ENCODE results near the gene HNRNPAB.

DNA sequence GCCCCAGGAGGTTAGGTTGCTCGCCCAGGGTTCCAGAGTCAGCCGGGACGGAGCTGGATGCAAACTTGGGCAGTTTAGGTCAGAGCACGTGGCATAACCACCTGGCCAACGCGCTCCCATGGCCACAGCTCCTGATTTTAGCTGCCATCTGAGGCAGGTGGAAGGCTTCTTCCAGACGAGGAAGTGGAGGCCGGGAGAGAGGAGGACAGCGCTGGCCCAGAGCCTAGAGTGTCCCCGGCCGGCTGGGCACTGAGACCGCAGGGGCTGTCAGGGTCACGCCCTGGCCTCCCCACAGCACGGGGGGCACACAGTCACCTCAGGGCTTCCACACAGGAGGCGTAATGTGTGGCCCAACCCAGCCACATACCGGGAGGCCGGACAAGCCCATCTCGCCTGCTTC, 44.4 kb downstream of the HNRNPAB start:
- TF ChIP-seq EP300 (IDR thresholded peaks at IDR 0.05) (no peak), POLR2A (IDR thresholded peaks at IDR 0.05) (no peak), POLR2AphosphoS5 (IDR thresholded peaks at IDR 0.05) (no peak)
- TF ChIP-seq, protein P1, sequence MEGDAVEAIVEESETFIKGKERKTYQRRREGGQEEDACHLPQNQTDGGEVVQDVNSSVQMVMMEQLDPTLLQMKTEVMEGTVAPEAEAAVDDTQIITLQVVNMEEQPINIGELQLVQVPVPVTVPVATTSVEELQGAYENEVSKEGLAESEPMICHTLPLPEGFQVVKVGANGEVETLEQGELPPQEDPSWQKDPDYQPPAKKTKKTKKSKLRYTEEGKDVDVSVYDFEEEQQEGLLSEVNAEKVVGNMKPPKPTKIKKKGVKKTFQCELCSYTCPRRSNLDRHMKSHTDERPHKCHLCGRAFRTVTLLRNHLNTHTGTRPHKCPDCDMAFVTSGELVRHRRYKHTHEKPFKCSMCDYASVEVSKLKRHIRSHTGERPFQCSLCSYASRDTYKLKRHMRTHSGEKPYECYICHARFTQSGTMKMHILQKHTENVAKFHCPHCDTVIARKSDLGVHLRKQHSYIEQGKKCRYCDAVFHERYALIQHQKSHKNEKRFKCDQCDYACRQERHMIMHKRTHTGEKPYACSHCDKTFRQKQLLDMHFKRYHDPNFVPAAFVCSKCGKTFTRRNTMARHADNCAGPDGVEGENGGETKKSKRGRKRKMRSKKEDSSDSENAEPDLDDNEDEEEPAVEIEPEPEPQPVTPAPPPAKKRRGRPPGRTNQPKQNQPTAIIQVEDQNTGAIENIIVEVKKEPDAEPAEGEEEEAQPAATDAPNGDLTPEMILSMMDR (IDR thresholded peaks at IDR 0.05): no peak
